NB4 (cell line): ENCODE data around the gene GALNT15.

Experiments used
- DNase-seq: peaks from one replicate; pipeline ENCODE4 v3.0.0; 2010; ENCODE audit warnings: low read depth
- H3K4me3 ChIP-seq: one replicate; pipeline ENCODE4 v1.5.1; 2011; ENCODE audit warnings: mild to moderate bottlenecking, low read depth, low read length, moderate library complexity
- MYC ChIP-seq: IDR thresholded peaks from 2 replicates; pipeline ENCODE4 v1.6.1; 2011; ENCODE audit warnings: low read depth, low read length
- POLR2A ChIP-seq: IDR thresholded peaks from 2 replicates; pipeline ENCODE4 v1.6.1; 2011; ENCODE audit warnings: mild to moderate bottlenecking; ENCODE audit not compliant: insufficient read length; ENCODE audit errors: extremely low read depth
- TF ChIP-seq, protein P1 (sequence below): IDR thresholded peaks from one replicate; pipeline ENCODE4 v1.5.1; 2012; ENCODE audit warnings: low read depth, low read length
- TF ChIP-seq, protein P2 (sequence below): IDR thresholded peaks from 2 replicates; pipeline ENCODE4 v1.6.1; 2011; ENCODE audit warnings: low read depth, low read length

The GALNT15 gene

DNA sequence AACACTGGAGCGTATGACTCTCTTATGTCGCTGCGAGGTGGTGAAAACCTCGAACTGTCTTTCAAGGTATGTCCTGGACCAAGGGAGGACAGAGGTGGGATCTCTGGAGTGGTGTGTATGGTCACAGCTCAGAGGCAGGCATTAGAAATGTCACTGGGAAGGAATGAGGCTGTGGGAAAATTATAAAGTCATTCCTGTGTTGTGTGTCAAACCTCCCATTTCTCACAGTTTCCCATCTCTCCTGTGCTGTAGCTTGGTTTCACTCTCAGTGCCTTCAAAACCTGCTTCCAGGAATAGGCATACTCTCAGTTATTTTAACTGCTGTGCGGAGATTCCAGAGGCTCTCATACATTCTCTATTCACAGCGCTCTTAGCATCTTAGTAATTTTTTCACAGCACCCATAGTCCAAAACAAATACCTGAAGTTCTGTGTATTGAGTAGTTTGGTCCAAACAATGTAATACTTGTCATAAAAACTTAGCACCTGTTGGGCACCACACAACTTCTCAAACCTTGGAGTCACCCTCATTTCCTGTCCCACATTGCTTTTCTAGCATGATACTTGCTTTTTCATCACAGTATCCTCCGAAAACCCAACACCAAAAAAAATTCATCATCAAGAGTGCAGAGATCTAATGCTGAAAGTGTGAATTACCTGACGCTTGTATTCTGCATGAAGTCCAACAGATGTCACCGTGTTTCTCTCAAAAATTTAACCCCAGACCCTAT lies 36.9 kb downstream of the GALNT15 start:
- DNase-seq: no peak
- no peak overlapping the region for H3K4me3 ChIP-seq
- TF ChIP-seq POLR2A: no peak
- no peak for TF ChIP-seq MYC
- TF ChIP-seq, protein P1, sequence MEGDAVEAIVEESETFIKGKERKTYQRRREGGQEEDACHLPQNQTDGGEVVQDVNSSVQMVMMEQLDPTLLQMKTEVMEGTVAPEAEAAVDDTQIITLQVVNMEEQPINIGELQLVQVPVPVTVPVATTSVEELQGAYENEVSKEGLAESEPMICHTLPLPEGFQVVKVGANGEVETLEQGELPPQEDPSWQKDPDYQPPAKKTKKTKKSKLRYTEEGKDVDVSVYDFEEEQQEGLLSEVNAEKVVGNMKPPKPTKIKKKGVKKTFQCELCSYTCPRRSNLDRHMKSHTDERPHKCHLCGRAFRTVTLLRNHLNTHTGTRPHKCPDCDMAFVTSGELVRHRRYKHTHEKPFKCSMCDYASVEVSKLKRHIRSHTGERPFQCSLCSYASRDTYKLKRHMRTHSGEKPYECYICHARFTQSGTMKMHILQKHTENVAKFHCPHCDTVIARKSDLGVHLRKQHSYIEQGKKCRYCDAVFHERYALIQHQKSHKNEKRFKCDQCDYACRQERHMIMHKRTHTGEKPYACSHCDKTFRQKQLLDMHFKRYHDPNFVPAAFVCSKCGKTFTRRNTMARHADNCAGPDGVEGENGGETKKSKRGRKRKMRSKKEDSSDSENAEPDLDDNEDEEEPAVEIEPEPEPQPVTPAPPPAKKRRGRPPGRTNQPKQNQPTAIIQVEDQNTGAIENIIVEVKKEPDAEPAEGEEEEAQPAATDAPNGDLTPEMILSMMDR: no peak
- TF ChIP-seq, protein P2, sequence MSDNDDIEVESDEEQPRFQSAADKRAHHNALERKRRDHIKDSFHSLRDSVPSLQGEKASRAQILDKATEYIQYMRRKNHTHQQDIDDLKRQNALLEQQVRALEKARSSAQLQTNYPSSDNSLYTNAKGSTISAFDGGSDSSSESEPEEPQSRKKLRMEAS: no peak

DNA sequence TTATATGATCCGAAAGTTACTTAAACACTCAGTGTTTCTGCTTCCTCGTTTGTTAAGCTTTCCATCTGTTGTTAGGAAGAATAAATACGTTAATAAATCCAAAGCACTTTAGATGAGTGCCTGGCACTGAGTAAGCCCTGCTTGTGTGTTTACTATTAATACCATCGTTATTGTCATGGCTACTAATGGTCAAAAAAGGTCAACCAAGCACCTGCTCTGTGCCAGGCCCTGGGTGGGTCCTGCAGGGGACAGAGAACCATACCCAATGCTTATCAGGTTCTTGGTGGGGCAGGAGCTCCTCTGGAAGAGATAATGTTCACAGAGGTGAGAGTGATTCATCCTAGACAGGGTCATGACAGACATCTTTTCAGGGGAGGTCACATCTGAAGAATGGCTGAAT lies 39.9 kb downstream of the GALNT15 start:
- TF ChIP-seq, protein P1: no peak
- TF ChIP-seq POLR2A (no peak), MYC (no peak)
- TF ChIP-seq, protein P2: no peak
- DNase-seq: no peak
- no peak overlapping the region for H3K4me3 ChIP-seq

DNA sequence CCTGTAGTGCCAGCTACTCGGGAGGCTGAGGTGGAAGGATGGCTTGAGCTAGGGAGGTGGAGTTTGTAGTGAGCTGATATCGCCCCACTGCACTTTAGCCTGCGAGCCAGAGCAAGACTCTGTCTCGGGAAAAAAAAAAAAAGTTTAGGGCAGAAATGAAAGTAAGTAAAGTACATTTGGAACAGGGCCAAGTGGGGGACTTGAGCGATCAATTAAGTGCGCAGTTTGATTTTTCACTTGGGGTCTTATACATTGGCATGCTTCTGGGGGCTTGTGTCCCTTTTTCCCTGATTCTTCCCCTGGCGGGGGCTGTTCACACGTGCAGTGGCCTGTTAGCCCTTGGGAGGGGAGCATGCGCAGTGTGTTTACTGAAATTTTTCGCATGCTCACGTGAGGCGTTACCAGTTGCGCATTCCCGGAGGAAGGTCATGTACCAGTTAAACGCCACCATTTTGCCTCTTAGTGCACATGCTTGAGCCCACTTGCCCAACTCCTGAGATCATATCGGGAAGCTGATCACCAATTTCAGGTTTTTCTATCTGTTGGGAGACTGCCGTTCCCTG lies 42.0 kb downstream of the GALNT15 start:
- TF ChIP-seq, protein P1: no peak
- TF ChIP-seq, protein P2: no peak
- TF ChIP-seq MYC (no peak), POLR2A (no peak)
- no peak overlapping the region for H3K4me3 ChIP-seq
- no peak for DNase-seq

DNA sequence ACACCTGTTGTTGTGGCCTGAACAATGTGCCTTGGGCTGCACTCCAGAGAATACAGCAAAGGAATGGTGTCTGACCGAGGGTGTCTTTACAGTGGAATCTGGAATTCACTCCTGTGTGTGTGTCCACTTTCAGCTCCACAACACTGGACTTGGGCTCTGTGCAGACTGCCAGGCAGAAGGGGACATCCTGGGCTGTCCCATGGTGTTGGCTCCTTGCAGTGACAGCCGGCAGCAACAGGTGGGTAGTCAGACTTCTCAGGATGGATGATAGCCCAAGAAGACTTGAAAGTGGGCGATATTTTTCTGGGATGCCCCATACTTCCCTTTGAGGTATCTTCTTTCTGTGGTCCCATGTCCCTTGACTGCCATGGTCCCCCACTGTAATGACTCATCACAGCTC lies 45.3 kb downstream of the GALNT15 start:
- no peak overlapping the region for H3K4me3 ChIP-seq
- TF ChIP-seq MYC: no peak
- TF ChIP-seq POLR2A: no peak
- TF ChIP-seq, protein P2: no peak
- TF ChIP-seq, protein P1: no peak
- no peak for DNase-seq

DNA sequence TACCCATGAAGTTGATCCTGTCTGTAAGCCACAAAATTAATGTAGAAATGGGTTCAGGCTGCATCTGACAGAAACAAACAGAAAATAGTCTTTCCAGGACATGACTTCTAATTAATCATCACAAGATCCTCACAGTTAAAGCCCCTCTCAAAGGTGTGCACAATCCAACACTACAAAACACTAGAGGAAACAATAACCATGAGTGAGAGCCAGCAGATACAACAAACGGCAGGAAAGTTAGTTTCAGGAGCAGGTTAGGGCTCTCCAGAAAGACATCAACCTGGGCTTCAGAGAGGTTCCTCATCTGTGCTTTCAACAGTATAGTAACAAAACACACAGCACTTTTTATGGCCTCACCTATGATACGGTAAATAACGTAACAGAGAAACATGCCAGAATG lies 47.5 kb downstream of the GALNT15 start:
- H3K4me3 ChIP-seq: no peak overlapping the region
- TF ChIP-seq, protein P2: no peak
- no peak for TF ChIP-seq MYC
- no peak for TF ChIP-seq POLR2A
- TF ChIP-seq, protein P1: no peak
- no peak for DNase-seq
